Endodermal cell (in vitro differentiated cells): Measurements from ENCODE around the gene CXXC5. TPM values are rescaled to one million over a fixed set of nuclear protein-coding genes. Genes with fewer than 3 reads are reported as not detected.

Experiments used
- DNase-seq: peaks from one replicate; pipeline ENCODE4 v3.0.0-alpha.2; 2017
- H3K27ac ChIP-seq: 2 replicates; pipeline ENCODE4 v1.5.1; 2013; ENCODE audit warnings: mild to moderate bottlenecking, low read depth, low read length, moderate library complexity
- H3K27me3 ChIP-seq: 2 replicates; pipeline ENCODE4 v1.6.1; 2013; ENCODE audit warnings: mild to moderate bottlenecking, low read length, moderate library complexity; ENCODE audit not compliant: insufficient read depth, control insufficient read depth, poor library complexity, severe bottlenecking
- H3K36me3 ChIP-seq: 2 replicates; pipeline ENCODE4 v1.7.0; 2013; ENCODE audit warnings: mild to moderate bottlenecking, low read length, moderate library complexity; ENCODE audit not compliant: control insufficient read depth, insufficient read depth
- H3K4me1 ChIP-seq: one replicate; pipeline ENCODE4 v1.7.0; 2013; ENCODE audit warnings: low read length; ENCODE audit not compliant: control insufficient read depth, insufficient read depth
- H3K4me3 ChIP-seq: 2 replicates; pipeline ENCODE4 v1.5.1; 2013; ENCODE audit warnings: mild to moderate bottlenecking, low read length, moderate library complexity
- H3K9ac ChIP-seq: 2 replicates; pipeline ENCODE4 v1.6.1; 2013; ENCODE audit warnings: mild to moderate bottlenecking, low read length, moderate library complexity; ENCODE audit not compliant: poor library complexity, severe bottlenecking; ENCODE audit errors: extremely low read depth
- H3K9me3 ChIP-seq: 2 replicates; pipeline ENCODE4 v1.6.1; 2013; ENCODE audit warnings: mild to moderate bottlenecking, low read length, moderate library complexity; ENCODE audit not compliant: control insufficient read depth
- H3K27ac Mint-ChIP-seq: 2 replicates; pipeline ENCODE4 v1.8.0; 2020; ENCODE audit warnings: mixed read lengths
- H3K27me3 Mint-ChIP-seq: 2 replicates; pipeline ENCODE4 v1.8.0; 2021; ENCODE audit warnings: mild to moderate bottlenecking, mixed read lengths; ENCODE audit not compliant: insufficient read depth
- H3K36me3 Mint-ChIP-seq: 2 replicates; pipeline ENCODE4 v1.8.0; 2020; ENCODE audit warnings: low read depth, mixed read lengths
- H3K4me1 Mint-ChIP-seq: 2 replicates; pipeline ENCODE4 v1.8.0; 2020; ENCODE audit warnings: mixed read lengths
- H3K4me3 Mint-ChIP-seq: 2 replicates; pipeline ENCODE4 v1.8.0; 2020; ENCODE audit warnings: mild to moderate bottlenecking, moderate library complexity, mixed read lengths
- H3K9me3 Mint-ChIP-seq: 2 replicates; pipeline ENCODE4 v1.8.0; 2020; ENCODE audit warnings: mild to moderate bottlenecking, mixed read lengths
- CTCF ChIP-seq: fragments of 200-600 bp; sonication (generic); conservative IDR thresholded peaks from 2 replicates; pipeline ENCODE4 v1.5.0; 2021; ENCODE audit warnings: antibody characterized with exemption, mild to moderate bottlenecking
- WGBS, 2 experiments: methylation state at CpG; one replicate each; pipeline versions ENCODE4 v1.1.5 to v1.1.7; 2013; ENCODE audit warnings: missing lambda C conversion rate in 2 of 2, mixed read lengths in 1 of 2; ENCODE audit not compliant: insufficient coverage in 1 of 2, insufficient read length in 1 of 2; 5-methylcytosine and 5-hydroxymethylcytosine counted together
- total RNA-seq, 2 donors: library from RNA; stranded (reverse); fragmentation: NEBNext Ultra II Directional in 1 of 2; extraction: Animal tissue kit (Norgen Biotek cat#: 25700) in 1 of 2; gene quantifications; 2 replicates in 1 of 2; 3 replicates in 1 of 2; pipeline ENCODE4 v1.2.1, GENCODE V29; 2021

CXXC5 gene
- total RNA-seq, 2 donors from 2014 or later, result 50.5 to 67.9 TPM

GRCh38 chr5:139662617-139663016 is 14.5 kb downstream of the CXXC5 start:
- Mint-ChIP-seq H3K9me3 (no peaks in the 10 kb centered on the region), H3K36me3 (no peaks in the 10 kb centered on the region), H3K27me3 (no peaks in the 10 kb centered on the region), H3K27ac (peak overlapping the region; percentile 35), H3K4me3 (no peak overlapping the region), H3K4me1 (peaks cover 29% of the 10 kb centered on the region)
- WGBS, 2 experiments, result 94 to 100% methylated on average over 2 to 9 of the region's 9 CpGs
- Histone ChIP-seq H3K9ac (no peak overlapping the region), H3K9me3 (no peaks in the 10 kb centered on the region), H3K27me3 (no peaks in the 10 kb centered on the region), H3K27ac (no peak overlapping the region), H3K4me1 (peaks cover 25% of the 10 kb centered on the region), H3K36me3 (no peaks in the 10 kb centered on the region), H3K4me3 (no peak overlapping the region)
- no peak for DNase-seq
- no peak for TF ChIP-seq CTCF

- Mint-ChIP-seq H3K27ac (peak overlapping the region; percentile 70), H3K4me3 (no peak overlapping the region), H3K9me3 (no peaks in the 10 kb centered on the region), H3K4me1 (peaks cover 29% of the 10 kb centered on the region), H3K36me3 (no peaks in the 10 kb centered on the region), H3K27me3 (no peaks in the 10 kb centered on the region)
- Histone ChIP-seq H3K4me3 (no peak overlapping the region), H3K9me3 (no peaks in the 10 kb centered on the region), H3K36me3 (no peaks in the 10 kb centered on the region), H3K27ac (no peak overlapping the region), H3K9ac (no peak overlapping the region), H3K27me3 (no peaks in the 10 kb centered on the region), H3K4me1 (peaks cover 18% of the 10 kb centered on the region)
- TF ChIP-seq CTCF, result no peak
- 89 to 94% methylated on average over 7 to 14 of the region's 14 CpGs for WGBS, 2 experiments
- no peak for DNase-seq
Observed at GRCh38 chr5:139663207-139664085, 15.3 kb downstream of the CXXC5 start.

GRCh38 chr5:139664086-139664693 is 16.0 kb downstream of the CXXC5 start:
- no peak overlapping the region for H3K4me3 Mint-ChIP-seq
- no peak overlapping the region for H3K4me3 ChIP-seq
- WGBS, 2 experiments, result 94 to 95% methylated on average over 7 to 9 of the region's 9 CpGs
- no peak for DNase-seq
- H3K4me1 ChIP-seq, result peaks cover 11% of the 10 kb centered on the region
- no peaks in the 10 kb centered on the region for H3K9me3 ChIP-seq
- TF ChIP-seq CTCF, result no peak
- no peaks in the 10 kb centered on the region for H3K27me3 Mint-ChIP-seq
- no peaks in the 10 kb centered on the region for H3K36me3 Mint-ChIP-seq
- H3K27me3 ChIP-seq, result no peaks in the 10 kb centered on the region
- no peak overlapping the region for H3K9ac ChIP-seq
- peaks cover 30% of the 10 kb centered on the region for H3K4me1 Mint-ChIP-seq
- H3K9me3 Mint-ChIP-seq, result no peaks in the 10 kb centered on the region
- H3K27ac Mint-ChIP-seq, result no peak overlapping the region
- H3K36me3 ChIP-seq, result no peaks in the 10 kb centered on the region
- H3K27ac ChIP-seq, result no peak overlapping the region
